OCI-LY1 (cell line): ENCODE results near the gene IL21R.

ENCODE experiments used
- H2AFZ ChIP-seq: fragments of 200-600 bp; sonication (generic), shearing (Covaris generic); 2 replicates; pipeline ENCODE4 v1.6.0; 2014; ENCODE audit warnings: antibody characterized with exemption, mild to moderate bottlenecking, low read length
- H3F3A ChIP-seq: fragments of 200-600 bp; sonication (generic), shearing (Covaris generic); 2 replicates; pipeline ENCODE4 v1.6.0; 2014; ENCODE audit warnings: mild to moderate bottlenecking, antibody characterized with exemption, low read length, moderate library complexity; ENCODE audit not compliant: insufficient read depth
- H3K27ac ChIP-seq: fragments of 200-600 bp; sonication (generic); 2 replicates; pipeline ENCODE4 v1.5.1; 2014; ENCODE audit warnings: low read length, mixed run types, mild to moderate bottlenecking, low read depth; ENCODE audit not compliant: poor library complexity, severe bottlenecking
- H3K27me3 ChIP-seq: fragments of 200-600 bp; sonication (generic); 2 replicates; pipeline ENCODE4 v1.6.0; 2014; ENCODE audit warnings: antibody characterized with exemption, mild to moderate bottlenecking, low read length, moderate library complexity; ENCODE audit not compliant: insufficient read depth
- H3K36me3 ChIP-seq: fragments of 200-600 bp; sonication (generic); 2 replicates; pipeline ENCODE4 v1.6.1; 2014; ENCODE audit warnings: mild to moderate bottlenecking, antibody characterized with exemption, low read length, moderate library complexity, mixed read lengths; ENCODE audit not compliant: insufficient read depth
- H3K4me1 ChIP-seq: fragments of 200-600 bp; sonication (generic); 2 replicates; pipeline ENCODE4 v1.5.1; 2014; ENCODE audit warnings: mild to moderate bottlenecking, low read length, moderate library complexity; ENCODE audit not compliant: insufficient read depth, severe bottlenecking
- H3K4me2 ChIP-seq: fragments of 200-600 bp; sonication (generic), shearing (Covaris generic); 2 replicates; pipeline ENCODE4 v1.6.1; 2014; ENCODE audit warnings: low read length
- H3K4me3 ChIP-seq: fragments of 200-600 bp; sonication (generic); 2 replicates; pipeline ENCODE4 v1.5.1; 2014; ENCODE audit warnings: low read length, low read depth, mild to moderate bottlenecking, mixed read lengths; ENCODE audit not compliant: poor library complexity, severe bottlenecking
- H3K79me2 ChIP-seq: fragments of 200-600 bp; shearing (Covaris generic); 2 replicates; pipeline ENCODE4 v1.6.1; 2016; ENCODE audit warnings: mixed run types, low read length, mixed read lengths; ENCODE audit not compliant: insufficient read depth
- H3K9ac ChIP-seq: fragments of 200-600 bp; sonication (generic), shearing (Covaris generic); 2 replicates; pipeline ENCODE4 v1.6.1; 2014; ENCODE audit warnings: mild to moderate bottlenecking, low read length, mixed read lengths
- H3K9me2 ChIP-seq: fragments of 200-600 bp; sonication (generic), shearing (Covaris generic); 2 replicates; pipeline ENCODE4 v1.6.1; 2014; ENCODE audit warnings: low read depth, mild to moderate bottlenecking, low read length, mixed read lengths
- H3K9me3 ChIP-seq: fragments of 200-600 bp; shearing (Covaris generic); 2 replicates; pipeline ENCODE4 v1.6.1; 2014; ENCODE audit warnings: low read length, mixed read lengths
- H4K20me1 ChIP-seq: fragments of 200-600 bp; sonication (generic), shearing (Covaris generic); 2 replicates; pipeline ENCODE4 v1.6.0; 2016; ENCODE audit warnings: mild to moderate bottlenecking, low read length; ENCODE audit not compliant: insufficient read depth
- CTCF ChIP-seq: fragments of 200-600 bp; sonication (generic), shearing (Covaris generic); IDR thresholded peaks from 2 replicates; pipeline ENCODE4 v1.5.1; 2017; ENCODE audit warnings: mild to moderate bottlenecking, antibody characterized with exemption, low read length, moderate library complexity, mixed read lengths
- EZH2 ChIP-seq: fragments of 200-600 bp; sonication (generic), shearing (Covaris generic); IDR thresholded peaks from 2 replicates; pipeline ENCODE4 v1.8.0; 2017; ENCODE audit warnings: borderline replicate concordance, mixed run types, mild to moderate bottlenecking, antibody characterized with exemption, low read length, moderate library complexity, mixed read lengths

IL21R gene

GRCh38 chr16:27405546-27406451 lies 3.8 kb downstream of the IL21R start:
- H4K20me1 ChIP-seq = no peaks in the 10 kb centered on the region
- H3K4me2 ChIP-seq = no peak overlapping the region
- no peak overlapping the region for H2AFZ ChIP-seq
- H3K27me3 ChIP-seq = no peaks in the 10 kb centered on the region; the same call in none of the 2 replicates
- no peaks in the 10 kb centered on the region for H3F3A ChIP-seq
- no peaks in the 10 kb centered on the region for H3K9me3 ChIP-seq
- no peaks in the 10 kb centered on the region for H3K79me2 ChIP-seq
- H3K9me2 ChIP-seq = no peaks in the 10 kb centered on the region
- no peak overlapping the region for H3K9ac ChIP-seq
- peaks cover 32% of the 10 kb centered on the region for H3K4me1 ChIP-seq
- H3K4me3 ChIP-seq = no peak overlapping the region
- TF ChIP-seq EZH2 (no peak), CTCF (no peak)
- no peak overlapping the region for H3K27ac ChIP-seq
- no peaks in the 10 kb centered on the region; the same call in 1 of the 2 replicates for H3K36me3 ChIP-seq

DNA sequence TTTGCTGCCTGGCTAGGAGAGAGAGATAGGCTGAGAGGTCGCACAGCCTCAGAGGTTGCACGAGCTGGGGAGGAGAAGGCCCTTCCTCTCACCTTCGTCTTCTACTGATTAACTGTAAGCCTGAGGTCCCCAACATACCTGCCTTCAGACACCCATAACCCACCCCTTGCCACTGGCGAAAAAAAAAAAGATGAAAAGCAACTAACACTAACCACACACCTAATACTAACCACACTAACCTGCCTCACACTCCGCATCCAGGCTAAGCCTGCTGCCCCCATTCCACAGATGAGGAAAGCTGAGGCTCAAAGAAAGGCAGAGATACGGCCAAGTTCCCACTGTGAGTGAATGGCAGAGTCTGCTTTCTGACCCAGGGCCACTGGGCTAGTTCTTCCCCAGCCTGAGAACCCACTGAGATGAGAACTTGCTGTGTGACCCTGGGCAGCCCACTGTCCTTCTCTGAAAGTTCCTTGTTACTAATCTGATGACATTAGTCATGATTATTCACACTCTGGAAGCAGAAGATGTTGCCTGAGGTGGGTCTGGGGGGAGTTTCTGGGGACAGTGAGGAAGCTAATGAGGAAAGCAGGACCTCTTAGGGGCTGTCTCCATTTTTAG lies 4.6 kb downstream of the IL21R start:
- no peaks in the 10 kb centered on the region; the same call in 1 of the 2 replicates for H3K36me3 ChIP-seq
- H3K27me3 ChIP-seq = no peaks in the 10 kb centered on the region; the same call in none of the 2 replicates
- no peaks in the 10 kb centered on the region for H4K20me1 ChIP-seq
- no peak overlapping the region for H3K27ac ChIP-seq
- no peaks in the 10 kb centered on the region for H3K9me3 ChIP-seq
- no peak overlapping the region for H3K4me3 ChIP-seq
- H3K4me2 ChIP-seq = no peak overlapping the region
- H2AFZ ChIP-seq = no peak overlapping the region
- no peaks in the 10 kb centered on the region for H3K9me2 ChIP-seq
- no peaks in the 10 kb centered on the region for H3K79me2 ChIP-seq
- H3F3A ChIP-seq = no peaks in the 10 kb centered on the region
- H3K4me1 ChIP-seq = peaks cover 29% of the 10 kb centered on the region
- no peak overlapping the region for H3K9ac ChIP-seq
- TF ChIP-seq EZH2 = no peak
- TF ChIP-seq CTCF = no peak

DNA sequence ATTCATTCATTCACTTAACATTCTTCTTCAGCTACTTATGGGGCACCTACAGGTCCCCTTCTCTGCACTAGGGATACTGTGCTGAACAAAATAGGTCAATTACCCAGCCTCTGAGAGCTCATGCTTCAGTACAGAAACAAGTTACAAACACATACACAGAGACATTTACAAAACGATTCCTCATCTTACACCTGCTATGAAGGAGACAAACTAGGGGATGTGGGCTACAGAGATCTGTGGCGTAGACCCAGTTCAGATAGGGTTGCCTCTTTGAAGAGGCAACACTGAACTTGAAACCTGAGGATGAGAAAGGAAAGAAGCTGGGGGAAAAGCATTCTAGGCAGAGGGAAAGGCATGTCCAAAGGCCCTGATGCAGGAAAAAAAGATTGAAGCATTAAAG lies 5.2 kb downstream of the IL21R start:
- Histone ChIP-seq H3K4me3 (no peak overlapping the region), H3K4me2 (no peak overlapping the region), H2AFZ (no peak overlapping the region), H3K36me3 (no peaks in the 10 kb centered on the region; the same call in 1 of the 2 replicates), H3K9ac (no peak overlapping the region), H3K4me1 (peaks cover 23% of the 10 kb centered on the region), H3K79me2 (no peaks in the 10 kb centered on the region), H3K9me3 (no peaks in the 10 kb centered on the region), H3K9me2 (no peaks in the 10 kb centered on the region), H3K27ac (no peak overlapping the region), H3K27me3 (no peaks in the 10 kb centered on the region; the same call in none of the 2 replicates), H3F3A (no peaks in the 10 kb centered on the region), H4K20me1 (no peaks in the 10 kb centered on the region)
- TF ChIP-seq CTCF (no peak), EZH2 (no peak)
